ENCODE results near the gene PRMT1.

GRCh38 chr19:49632576-49632975, 44.5 kb upstream of the PRMT1 start:
- TF ChIP-seq, protein P1, sequence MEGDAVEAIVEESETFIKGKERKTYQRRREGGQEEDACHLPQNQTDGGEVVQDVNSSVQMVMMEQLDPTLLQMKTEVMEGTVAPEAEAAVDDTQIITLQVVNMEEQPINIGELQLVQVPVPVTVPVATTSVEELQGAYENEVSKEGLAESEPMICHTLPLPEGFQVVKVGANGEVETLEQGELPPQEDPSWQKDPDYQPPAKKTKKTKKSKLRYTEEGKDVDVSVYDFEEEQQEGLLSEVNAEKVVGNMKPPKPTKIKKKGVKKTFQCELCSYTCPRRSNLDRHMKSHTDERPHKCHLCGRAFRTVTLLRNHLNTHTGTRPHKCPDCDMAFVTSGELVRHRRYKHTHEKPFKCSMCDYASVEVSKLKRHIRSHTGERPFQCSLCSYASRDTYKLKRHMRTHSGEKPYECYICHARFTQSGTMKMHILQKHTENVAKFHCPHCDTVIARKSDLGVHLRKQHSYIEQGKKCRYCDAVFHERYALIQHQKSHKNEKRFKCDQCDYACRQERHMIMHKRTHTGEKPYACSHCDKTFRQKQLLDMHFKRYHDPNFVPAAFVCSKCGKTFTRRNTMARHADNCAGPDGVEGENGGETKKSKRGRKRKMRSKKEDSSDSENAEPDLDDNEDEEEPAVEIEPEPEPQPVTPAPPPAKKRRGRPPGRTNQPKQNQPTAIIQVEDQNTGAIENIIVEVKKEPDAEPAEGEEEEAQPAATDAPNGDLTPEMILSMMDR (IDR thresholded peaks at IDR 0.05): no peak
- TF ChIP-seq POLR2AphosphoS5 (IDR thresholded peaks at IDR 0.05) (no peak), POLR2A (IDR thresholded peaks at IDR 0.05) (no peak), EP300 (IDR thresholded peaks at IDR 0.05) (no peak)

All from upper lobe of left lung (tissue), 4 donors.